ENCODE data around the gene TEF. TPM values are rescaled to one million over a fixed set of nuclear protein-coding genes. Genes with fewer than 3 reads are reported as not detected.

The TEF gene
- total and polyA plus RNA-seq, 2 donors from 2014 or later = 19.4 to 34.9 TPM

DNA sequence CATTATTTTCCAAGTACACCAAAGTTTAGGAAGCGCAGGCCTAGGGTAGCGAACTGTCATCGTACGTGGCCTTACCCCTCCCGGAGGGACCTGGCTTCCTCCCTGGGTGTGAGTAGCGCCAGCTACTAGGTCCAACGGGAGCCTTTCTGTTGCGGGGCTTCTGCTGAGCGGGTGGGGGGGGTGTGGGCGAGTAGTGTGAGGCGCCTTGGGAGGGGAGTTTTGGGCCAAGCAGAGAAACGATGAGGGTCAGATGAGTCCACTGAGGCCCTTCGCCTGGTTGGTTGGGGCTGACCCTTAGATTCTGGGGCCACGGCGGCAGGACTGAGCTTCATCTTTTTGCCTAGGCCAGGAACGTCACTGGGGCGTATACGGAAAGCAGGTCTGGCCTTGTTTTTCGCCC is 868 bp downstream of the TEF start:
- H3K27ac ChIP-seq (ENCODE audit: low read depth in 2 of 2, low read length in 2 of 2) = peak overlapping the region; percentile 100
- no peaks in the 10 kb centered on the region for H3K27me3 ChIP-seq (ENCODE audit: control insufficient read depth, insufficient read depth, low read length)
- H3K9ac ChIP-seq (ENCODE audit: low read length in 3 of 3) = peak overlapping the region; percentile 22 to 69 (median 37)
- peaks cover 0 to 17% (median 8%) of the 10 kb centered on the region in 3 donors for H3K4me1 ChIP-seq (ENCODE audit: control insufficient read depth in 2 of 3, insufficient read depth in 2 of 3, low read depth in 1 of 3, low read length in 3 of 3)
- H3K36me3 ChIP-seq (ENCODE audit: control insufficient read depth in 2 of 3, insufficient read depth in 3 of 3, low read length in 3 of 3) = peaks cover 0 to 7% (median 7%) of the 10 kb centered on the region in 3 donors
- DNase-seq = no peak
- peak overlapping the region; percentile 69 to 83 (median 74) for H3K4me3 ChIP-seq (ENCODE audit: low read length in 3 of 3)
- FAIRE-seq = no peak
- no peaks in the 10 kb centered on the region for H3K9me3 ChIP-seq (ENCODE audit: control insufficient read depth in 2 of 3, insufficient read depth in 1 of 3, low read length in 3 of 3)
- TF ChIP-seq, protein P1, sequence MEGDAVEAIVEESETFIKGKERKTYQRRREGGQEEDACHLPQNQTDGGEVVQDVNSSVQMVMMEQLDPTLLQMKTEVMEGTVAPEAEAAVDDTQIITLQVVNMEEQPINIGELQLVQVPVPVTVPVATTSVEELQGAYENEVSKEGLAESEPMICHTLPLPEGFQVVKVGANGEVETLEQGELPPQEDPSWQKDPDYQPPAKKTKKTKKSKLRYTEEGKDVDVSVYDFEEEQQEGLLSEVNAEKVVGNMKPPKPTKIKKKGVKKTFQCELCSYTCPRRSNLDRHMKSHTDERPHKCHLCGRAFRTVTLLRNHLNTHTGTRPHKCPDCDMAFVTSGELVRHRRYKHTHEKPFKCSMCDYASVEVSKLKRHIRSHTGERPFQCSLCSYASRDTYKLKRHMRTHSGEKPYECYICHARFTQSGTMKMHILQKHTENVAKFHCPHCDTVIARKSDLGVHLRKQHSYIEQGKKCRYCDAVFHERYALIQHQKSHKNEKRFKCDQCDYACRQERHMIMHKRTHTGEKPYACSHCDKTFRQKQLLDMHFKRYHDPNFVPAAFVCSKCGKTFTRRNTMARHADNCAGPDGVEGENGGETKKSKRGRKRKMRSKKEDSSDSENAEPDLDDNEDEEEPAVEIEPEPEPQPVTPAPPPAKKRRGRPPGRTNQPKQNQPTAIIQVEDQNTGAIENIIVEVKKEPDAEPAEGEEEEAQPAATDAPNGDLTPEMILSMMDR (IDR thresholded peaks at IDR 0.05; ENCODE audit: borderline replicate concordance, extremely low read depth, insufficient read depth) = no peak
- intact Hi-C loops (cut with DNase I) = no loop called here

DNA sequence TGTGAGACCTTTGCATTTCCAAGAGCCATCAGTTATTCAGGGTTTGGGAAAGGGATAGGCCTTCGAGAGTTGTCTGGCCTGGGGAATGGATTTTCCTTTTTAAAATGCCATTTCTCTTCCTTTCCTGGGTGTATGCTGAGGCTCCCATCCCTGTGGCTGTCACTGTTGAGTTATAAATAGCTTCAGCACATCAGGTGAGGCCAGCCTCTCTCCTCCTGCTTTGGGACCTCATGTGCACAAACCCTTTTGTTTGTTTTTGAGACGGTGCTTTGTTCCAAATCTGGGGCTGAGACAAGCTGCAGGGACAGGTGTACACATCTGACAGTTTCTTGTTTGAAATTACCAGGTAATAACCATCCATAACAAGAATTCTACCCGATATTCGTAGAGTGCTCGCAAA is 1.3 kb downstream of the TEF start:
- intact Hi-C loops (cut with DNase I) = no loop called here
- no peaks in the 10 kb centered on the region for H3K27me3 ChIP-seq (ENCODE audit: control insufficient read depth, insufficient read depth, low read length)
- peak overlapping the region; percentile 69 to 83 (median 74) for H3K4me3 ChIP-seq (ENCODE audit: low read length in 3 of 3)
- FAIRE-seq (no peak), DNase-seq (no peak)
- H3K36me3 ChIP-seq (ENCODE audit: control insufficient read depth in 2 of 3, insufficient read depth in 3 of 3, low read length in 3 of 3) = peaks cover 0 to 8% (median 8%) of the 10 kb centered on the region in 3 donors
- peaks cover 0 to 15% (median 8%) of the 10 kb centered on the region in 3 donors for H3K4me1 ChIP-seq (ENCODE audit: control insufficient read depth in 2 of 3, insufficient read depth in 2 of 3, low read depth in 1 of 3, low read length in 3 of 3)
- H3K27ac ChIP-seq (ENCODE audit: low read depth in 2 of 2, low read length in 2 of 2) = peak overlapping the region; percentile 33 to 100
- H3K9ac ChIP-seq (ENCODE audit: low read length in 3 of 3) = peak overlapping the region in 1 of 3 donors; percentile 38
- TF ChIP-seq, protein P1 (IDR thresholded peaks at IDR 0.05; ENCODE audit: borderline replicate concordance, extremely low read depth, insufficient read depth) = no peak
- no peaks in the 10 kb centered on the region for H3K9me3 ChIP-seq (ENCODE audit: control insufficient read depth in 2 of 3, insufficient read depth in 1 of 3, low read length in 3 of 3)

GRCh38 chr22:41384128-41384527 is 2.4 kb downstream of the TEF start:
- H3K9me3 ChIP-seq (ENCODE audit: control insufficient read depth in 2 of 3, insufficient read depth in 1 of 3, low read length in 3 of 3) = no peaks in the 10 kb centered on the region
- no peak for FAIRE-seq
- H3K27ac ChIP-seq (ENCODE audit: low read depth in 2 of 2, low read length in 2 of 2) = no peak overlapping the region
- H3K4me1 ChIP-seq (ENCODE audit: control insufficient read depth in 2 of 3, insufficient read depth in 2 of 3, low read depth in 1 of 3, low read length in 3 of 3) = peaks cover 0 to 15% (median 8%) of the 10 kb centered on the region in 3 donors
- H3K4me3 ChIP-seq (ENCODE audit: low read length in 3 of 3) = no peak overlapping the region
- TF ChIP-seq, protein P1 (IDR thresholded peaks at IDR 0.05; ENCODE audit: borderline replicate concordance, extremely low read depth, insufficient read depth) = no peak
- H3K9ac ChIP-seq (ENCODE audit: low read length in 3 of 3) = no peak overlapping the region
- no peak for DNase-seq
- intact Hi-C loops (cut with DNase I) = no loop called here
- no peaks in the 10 kb centered on the region for H3K27me3 ChIP-seq (ENCODE audit: control insufficient read depth, insufficient read depth, low read length)
- H3K36me3 ChIP-seq (ENCODE audit: control insufficient read depth in 2 of 3, insufficient read depth in 3 of 3, low read length in 3 of 3) = peaks cover 0 to 15% (median 13%) of the 10 kb centered on the region in 3 donors

- TF ChIP-seq, protein P1 (IDR thresholded peaks at IDR 0.05; ENCODE audit: borderline replicate concordance, extremely low read depth, insufficient read depth) = no peak
- peaks cover 0 to 24% (median 22%) of the 10 kb centered on the region in 3 donors for H3K36me3 ChIP-seq (ENCODE audit: control insufficient read depth in 2 of 3, insufficient read depth in 3 of 3, low read length in 3 of 3)
- intact Hi-C loops (cut with DNase I) = no loop called here
- DNase-seq = peak in 1 of 5 donors; percentile 37
- FAIRE-seq = no peak
- H3K9ac ChIP-seq (ENCODE audit: low read length in 3 of 3) = no peak overlapping the region
- no peak overlapping the region for H3K27ac ChIP-seq (ENCODE audit: low read depth in 2 of 2, low read length in 2 of 2)
- no peak overlapping the region for H3K4me3 ChIP-seq (ENCODE audit: low read length in 3 of 3)
- H3K4me1 ChIP-seq (ENCODE audit: control insufficient read depth in 2 of 3, insufficient read depth in 2 of 3, low read depth in 1 of 3, low read length in 3 of 3) = peaks cover 0 to 8% (median 0%) of the 10 kb centered on the region in 3 donors
- no peaks in the 10 kb centered on the region for H3K27me3 ChIP-seq (ENCODE audit: control insufficient read depth, insufficient read depth, low read length)
- H3K9me3 ChIP-seq (ENCODE audit: control insufficient read depth in 2 of 3, insufficient read depth in 1 of 3, low read length in 3 of 3) = no peaks in the 10 kb centered on the region
These were observed 5.6 kb downstream of the TEF start for GRCh38 chr22:41387341-41387740.

Data from kidney (tissue), 14 donors.